ENCODE results near the gene N4BP3.

GRCh38 chr5:178123094-178123965, 10.0 kb downstream of the N4BP3 start:
- TF ChIP-seq EZH2phosphoT487 (IDR thresholded peaks at IDR 0.05; ENCODE audit: unreplicated experiment): no peak
- TF ChIP-seq, protein P1, sequence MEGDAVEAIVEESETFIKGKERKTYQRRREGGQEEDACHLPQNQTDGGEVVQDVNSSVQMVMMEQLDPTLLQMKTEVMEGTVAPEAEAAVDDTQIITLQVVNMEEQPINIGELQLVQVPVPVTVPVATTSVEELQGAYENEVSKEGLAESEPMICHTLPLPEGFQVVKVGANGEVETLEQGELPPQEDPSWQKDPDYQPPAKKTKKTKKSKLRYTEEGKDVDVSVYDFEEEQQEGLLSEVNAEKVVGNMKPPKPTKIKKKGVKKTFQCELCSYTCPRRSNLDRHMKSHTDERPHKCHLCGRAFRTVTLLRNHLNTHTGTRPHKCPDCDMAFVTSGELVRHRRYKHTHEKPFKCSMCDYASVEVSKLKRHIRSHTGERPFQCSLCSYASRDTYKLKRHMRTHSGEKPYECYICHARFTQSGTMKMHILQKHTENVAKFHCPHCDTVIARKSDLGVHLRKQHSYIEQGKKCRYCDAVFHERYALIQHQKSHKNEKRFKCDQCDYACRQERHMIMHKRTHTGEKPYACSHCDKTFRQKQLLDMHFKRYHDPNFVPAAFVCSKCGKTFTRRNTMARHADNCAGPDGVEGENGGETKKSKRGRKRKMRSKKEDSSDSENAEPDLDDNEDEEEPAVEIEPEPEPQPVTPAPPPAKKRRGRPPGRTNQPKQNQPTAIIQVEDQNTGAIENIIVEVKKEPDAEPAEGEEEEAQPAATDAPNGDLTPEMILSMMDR (conservative IDR thresholded peaks at IDR 0.05; ENCODE audit: low read depth in 2 of 2): no peak
